ENCODE data around the gene TBKBP1.
"Not testable (repeated sequence)": the region's sequence is repeated elsewhere in the genome, so short reads cannot be mapped to it uniquely, and the experiment has no call there.

TBKBP1 gene

GRCh38 chr17:47739150-47739549, 45.2 kb downstream of the TBKBP1 start:
- no peak for DNase-seq
- H3K79me2 ChIP-seq (ENCODE audit: control insufficient read depth, insufficient read depth, low read length, poor library complexity), result no peaks in the 10 kb centered on the region

GRCh38 chr17:47739945-47740344, 46.0 kb downstream of the TBKBP1 start:
- not testable (repeated sequence) for H3K27ac ChIP-seq (ENCODE audit: low read depth, low read length); H2BK120ac ChIP-seq (ENCODE audit: insufficient read depth, low read length, poor library complexity)

More at GRCh38 chr17:47739150-47739549, 45.2 kb downstream of the TBKBP1 start:
- Histone ChIP-seq H3K27ac (ENCODE audit: low read depth, low read length) (no peak overlapping the region), H3K9me3 (ENCODE audit: insufficient read depth, low read depth, low read length) (peaks cover 2% of the 10 kb centered on the region), H2BK120ac (ENCODE audit: insufficient read depth, low read length, poor library complexity) (no peak overlapping the region), H3K4me3 (ENCODE audit: low read depth, low read length) (no peak overlapping the region), H2AK5ac (ENCODE audit: low read length) (no peak overlapping the region), H3K23ac (ENCODE audit: low read length) (no peak overlapping the region), H2BK12ac (ENCODE audit: low read length) (no peak overlapping the region), H4K8ac (ENCODE audit: low read depth, low read length) (no peak overlapping the region), H4K91ac (ENCODE audit: low read depth, low read length) (no peak overlapping the region), H3K36me3 (ENCODE audit: control insufficient read depth in 1 of 2, insufficient read depth in 2 of 2, low read length in 2 of 2) (no peaks in the 10 kb centered on the region), H3K27me3 (ENCODE audit: insufficient read depth, low read length) (peaks cover 14% of the 10 kb centered on the region), H3K9ac (ENCODE audit: low read length) (no peak overlapping the region), H3K4me1 (ENCODE audit: control insufficient read depth in 1 of 2, insufficient read depth in 2 of 2, low read length in 2 of 2) (no peaks in the 10 kb centered on the region), H3K18ac (ENCODE audit: low read length) (no peak overlapping the region), H3K4ac (ENCODE audit: low read depth, low read length) (no peak overlapping the region), H4K12ac (ENCODE audit: low read depth, low read length) (no peak overlapping the region), H3K79me1 (ENCODE audit: low read length) (no peaks in the 10 kb centered on the region), H2BK5ac (ENCODE audit: low read depth, low read length, poor library complexity) (no peak overlapping the region), H2AFZ (ENCODE audit: insufficient read depth, low read length, poor library complexity) (no peak overlapping the region), H3K14ac (ENCODE audit: low read length) (no peak overlapping the region), H3K4me2 (ENCODE audit: low read length) (no peak overlapping the region)
- no CpG with 5 or more reads among the region's 8 CpGs for WGBS (ENCODE audit: extremely low coverage, insufficient coverage, insufficient read length)

GRCh38 chr17:47741109-47741792, 47.3 kb downstream of the TBKBP1 start:
- peak overlapping the region; percentile 13 for H3K4me3 ChIP-seq (ENCODE audit: low read depth, low read length)
- H4K12ac ChIP-seq (ENCODE audit: low read depth, low read length), result no peak overlapping the region
- WGBS (ENCODE audit: extremely low coverage, insufficient coverage, insufficient read length), result no CpG with 5 or more reads among the region's 11 CpGs
- no peak overlapping the region for H2BK12ac ChIP-seq (ENCODE audit: low read length)
- no peak overlapping the region for H3K4ac ChIP-seq (ENCODE audit: low read depth, low read length)
- no peak overlapping the region for H3K4me2 ChIP-seq (ENCODE audit: low read length)
- no peak overlapping the region for H4K8ac ChIP-seq (ENCODE audit: low read depth, low read length)
- no peaks in the 10 kb centered on the region for H3K79me1 ChIP-seq (ENCODE audit: low read length)
- no peak overlapping the region for H3K14ac ChIP-seq (ENCODE audit: low read length)
- no peaks in the 10 kb centered on the region for H3K9me3 ChIP-seq (ENCODE audit: insufficient read depth, low read depth, low read length)
- no peaks in the 10 kb centered on the region for H3K27me3 ChIP-seq (ENCODE audit: insufficient read depth, low read length)
- no peak overlapping the region for H2AFZ ChIP-seq (ENCODE audit: insufficient read depth, low read length, poor library complexity)
- H3K27ac ChIP-seq (ENCODE audit: low read depth, low read length), result no peak overlapping the region
- no peak overlapping the region for H3K9ac ChIP-seq (ENCODE audit: low read length)
- no peaks in the 10 kb centered on the region for H3K4me1 ChIP-seq (ENCODE audit: control insufficient read depth in 1 of 2, insufficient read depth in 2 of 2, low read length in 2 of 2)
- H3K18ac ChIP-seq (ENCODE audit: low read length), result no peak overlapping the region
- no peaks in the 10 kb centered on the region for H3K36me3 ChIP-seq (ENCODE audit: control insufficient read depth in 1 of 2, insufficient read depth in 2 of 2, low read length in 2 of 2)
- no peak overlapping the region for H4K91ac ChIP-seq (ENCODE audit: low read depth, low read length)
- no peak for DNase-seq
- no peak overlapping the region for H2BK5ac ChIP-seq (ENCODE audit: low read depth, low read length, poor library complexity)
- H2AK5ac ChIP-seq (ENCODE audit: low read length), result no peak overlapping the region
- no peak overlapping the region for H2BK120ac ChIP-seq (ENCODE audit: insufficient read depth, low read length, poor library complexity)
- no peak overlapping the region for H3K23ac ChIP-seq (ENCODE audit: low read length)
- no peaks in the 10 kb centered on the region for H3K79me2 ChIP-seq (ENCODE audit: control insufficient read depth, insufficient read depth, low read length, poor library complexity)

More at GRCh38 chr17:47739945-47740344, 46.0 kb downstream of the TBKBP1 start:
- H3K4ac ChIP-seq (ENCODE audit: low read depth, low read length); H3K4me2 ChIP-seq (ENCODE audit: low read length); H3K14ac ChIP-seq (ENCODE audit: low read length); H3K9me3 ChIP-seq (ENCODE audit: insufficient read depth, low read depth, low read length); H3K36me3 ChIP-seq (ENCODE audit: control insufficient read depth in 1 of 2, insufficient read depth in 2 of 2, low read length in 2 of 2); H2AFZ ChIP-seq (ENCODE audit: insufficient read depth, low read length, poor library complexity); DNase-seq; H3K79me2 ChIP-seq (ENCODE audit: control insufficient read depth, insufficient read depth, low read length, poor library complexity); H4K91ac ChIP-seq (ENCODE audit: low read depth, low read length); H2BK5ac ChIP-seq (ENCODE audit: low read depth, low read length, poor library complexity); H2BK12ac ChIP-seq (ENCODE audit: low read length); H3K9ac ChIP-seq (ENCODE audit: low read length); H3K4me3 ChIP-seq (ENCODE audit: low read depth, low read length); H3K23ac ChIP-seq (ENCODE audit: low read length); H4K8ac ChIP-seq (ENCODE audit: low read depth, low read length); H4K12ac ChIP-seq (ENCODE audit: low read depth, low read length); H3K27me3 ChIP-seq (ENCODE audit: insufficient read depth, low read length); H3K4me1 ChIP-seq (ENCODE audit: control insufficient read depth in 1 of 2, insufficient read depth in 2 of 2, low read length in 2 of 2); H3K79me1 ChIP-seq (ENCODE audit: low read length); H2AK5ac ChIP-seq (ENCODE audit: low read length); H3K18ac ChIP-seq (ENCODE audit: low read length): not testable (repeated sequence)
- no CpG with 5 or more reads among the region's 12 CpGs for WGBS (ENCODE audit: extremely low coverage, insufficient coverage, insufficient read length)

- no peak overlapping the region for H2BK120ac ChIP-seq (ENCODE audit: insufficient read depth, low read length, poor library complexity)
- H3K27me3 ChIP-seq (ENCODE audit: insufficient read depth, low read length), result no peaks in the 10 kb centered on the region
- no peaks in the 10 kb centered on the region for H3K4me1 ChIP-seq (ENCODE audit: control insufficient read depth in 1 of 2, insufficient read depth in 2 of 2, low read length in 2 of 2)
- no peak overlapping the region for H2AK5ac ChIP-seq (ENCODE audit: low read length)
- H3K9me3 ChIP-seq (ENCODE audit: insufficient read depth, low read depth, low read length), result no peaks in the 10 kb centered on the region
- no peak overlapping the region for H3K4me2 ChIP-seq (ENCODE audit: low read length)
- H3K4ac ChIP-seq (ENCODE audit: low read depth, low read length), result no peak overlapping the region
- H3K79me2 ChIP-seq (ENCODE audit: control insufficient read depth, insufficient read depth, low read length, poor library complexity), result no peaks in the 10 kb centered on the region
- H4K8ac ChIP-seq (ENCODE audit: low read depth, low read length), result no peak overlapping the region
- no peak overlapping the region for H3K4me3 ChIP-seq (ENCODE audit: low read depth, low read length)
- no peak overlapping the region for H3K27ac ChIP-seq (ENCODE audit: low read depth, low read length)
- H2BK12ac ChIP-seq (ENCODE audit: low read length), result no peak overlapping the region
- H3K36me3 ChIP-seq (ENCODE audit: control insufficient read depth in 1 of 2, insufficient read depth in 2 of 2, low read length in 2 of 2), result no peaks in the 10 kb centered on the region
- H4K91ac ChIP-seq (ENCODE audit: low read depth, low read length), result no peak overlapping the region
- no peak overlapping the region for H3K9ac ChIP-seq (ENCODE audit: low read length)
- H2BK5ac ChIP-seq (ENCODE audit: low read depth, low read length, poor library complexity), result no peak overlapping the region
- H3K79me1 ChIP-seq (ENCODE audit: low read length), result no peaks in the 10 kb centered on the region
- no peak overlapping the region for H4K12ac ChIP-seq (ENCODE audit: low read depth, low read length)
- H3K23ac ChIP-seq (ENCODE audit: low read length), result no peak overlapping the region
- no peak overlapping the region for H3K18ac ChIP-seq (ENCODE audit: low read length)
- DNase-seq, result no peak
- H3K14ac ChIP-seq (ENCODE audit: low read length), result no peak overlapping the region
- no CpG with 5 or more reads among the region's 9 CpGs for WGBS (ENCODE audit: extremely low coverage, insufficient coverage, insufficient read length)
- no peak overlapping the region for H2AFZ ChIP-seq (ENCODE audit: insufficient read depth, low read length, poor library complexity)
Measured at GRCh38 chr17:47741793-47742145, 47.8 kb downstream of the TBKBP1 start.
